ENCODE results near the gene SHTN1.

- TF ChIP-seq EZH2 (IDR thresholded peaks at IDR 0.05; ENCODE audit: insufficient read depth, poor library complexity, severe bottlenecking) = no peak
- no peak for TF ChIP-seq EZH2phosphoT487 (IDR thresholded peaks at IDR 0.05; ENCODE audit: insufficient read depth, low read depth)
Measured at GRCh38 chr10:116840389-116841075, 164.5 kb downstream of the SHTN1 start.

All from GM23248 (cell line).